IPS-18a (cell line): ENCODE results near the gene ADM.

Source experiments
- H3K27ac ChIP-seq: one replicate; pipeline ENCODE4 v1.5.1; 2013; ENCODE audit warnings: low read length
- H3K27me3 ChIP-seq: one replicate; pipeline ENCODE4 v1.6.1; 2013; ENCODE audit warnings: mild to moderate bottlenecking, low read length; ENCODE audit not compliant: control insufficient read depth, insufficient read depth
- H3K36me3 ChIP-seq: one replicate; pipeline ENCODE4 v1.6.1; 2013; ENCODE audit warnings: low read depth, low read length; ENCODE audit not compliant: control insufficient read depth
- H3K4me1 ChIP-seq: one replicate; pipeline ENCODE4 v1.6.1; 2013; ENCODE audit warnings: low read depth, low read length; ENCODE audit not compliant: control insufficient read depth
- H3K4me3 ChIP-seq: one replicate; pipeline ENCODE4 v1.5.1; 2013; ENCODE audit warnings: low read length
- H3K9ac ChIP-seq: one replicate; pipeline ENCODE4 v1.6.1; 2013; ENCODE audit warnings: mild to moderate bottlenecking, low read length, moderate library complexity
- H3K9me3 ChIP-seq: one replicate; pipeline ENCODE4 v1.6.1; 2013; ENCODE audit warnings: low read depth, low read length; ENCODE audit not compliant: control insufficient read depth

The ADM gene

GRCh38 chr11:10305964-10306918 is 1.4 kb downstream of the ADM start:
- peaks cover 5% of the 10 kb centered on the region for H3K36me3 ChIP-seq
- H3K4me3 ChIP-seq, result peak overlapping the region; percentile 95
- peaks cover 27% of the 10 kb centered on the region for H3K4me1 ChIP-seq
- peak overlapping the region; percentile 78 for H3K9ac ChIP-seq
- H3K9me3 ChIP-seq, result no peaks in the 10 kb centered on the region
- H3K27ac ChIP-seq, result no peak overlapping the region
- H3K27me3 ChIP-seq, result peaks cover 72% of the 10 kb centered on the region

DNA sequence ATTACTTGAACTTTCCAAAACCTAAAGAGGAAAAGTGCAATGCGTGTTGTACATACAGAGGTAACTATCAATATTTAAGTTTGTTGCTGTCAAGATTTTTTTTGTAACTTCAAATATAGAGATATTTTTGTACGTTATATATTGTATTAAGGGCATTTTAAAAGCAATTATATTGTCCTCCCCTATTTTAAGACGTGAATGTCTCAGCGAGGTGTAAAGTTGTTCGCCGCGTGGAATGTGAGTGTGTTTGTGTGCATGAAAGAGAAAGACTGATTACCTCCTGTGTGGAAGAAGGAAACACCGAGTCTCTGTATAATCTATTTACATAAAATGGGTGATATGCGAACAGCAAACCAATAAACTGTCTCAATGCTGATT is 2.1 kb downstream of the ADM start:
- Histone ChIP-seq H3K4me3 (peak overlapping the region; percentile 95), H3K27me3 (peaks cover 64% of the 10 kb centered on the region), H3K36me3 (peaks cover 5% of the 10 kb centered on the region), H3K27ac (no peak overlapping the region), H3K9ac (peak overlapping the region; percentile 78), H3K9me3 (no peaks in the 10 kb centered on the region), H3K4me1 (peaks cover 22% of the 10 kb centered on the region)

- Histone ChIP-seq H3K36me3 (peaks cover 5% of the 10 kb centered on the region), H3K9ac (peak overlapping the region; percentile 78), H3K4me3 (peak overlapping the region; percentile 95), H3K4me1 (peaks cover 22% of the 10 kb centered on the region), H3K27ac (no peak overlapping the region), H3K27me3 (peaks cover 58% of the 10 kb centered on the region), H3K9me3 (no peaks in the 10 kb centered on the region)
These were observed 2.7 kb downstream of the ADM start for GRCh38 chr11:10307400-10308200.

GRCh38 chr11:10308201-10308954 is 3.5 kb downstream of the ADM start:
- H3K4me1 ChIP-seq, result peaks cover 22% of the 10 kb centered on the region
- H3K4me3 ChIP-seq, result peak overlapping the region; percentile 95
- no peaks in the 10 kb centered on the region for H3K9me3 ChIP-seq
- H3K9ac ChIP-seq, result peak overlapping the region; percentile 78
- no peak overlapping the region for H3K27ac ChIP-seq
- H3K27me3 ChIP-seq, result peaks cover 50% of the 10 kb centered on the region
- peaks cover 5% of the 10 kb centered on the region for H3K36me3 ChIP-seq

GRCh38 chr11:10309163-10310093 is 4.6 kb downstream of the ADM start:
- Histone ChIP-seq H3K9ac (no peak overlapping the region), H3K27ac (no peak overlapping the region), H3K9me3 (no peaks in the 10 kb centered on the region), H3K4me3 (peak overlapping the region; percentile 95), H3K27me3 (peaks cover 41% of the 10 kb centered on the region), H3K4me1 (peaks cover 19% of the 10 kb centered on the region), H3K36me3 (peaks cover 5% of the 10 kb centered on the region)

DNA sequence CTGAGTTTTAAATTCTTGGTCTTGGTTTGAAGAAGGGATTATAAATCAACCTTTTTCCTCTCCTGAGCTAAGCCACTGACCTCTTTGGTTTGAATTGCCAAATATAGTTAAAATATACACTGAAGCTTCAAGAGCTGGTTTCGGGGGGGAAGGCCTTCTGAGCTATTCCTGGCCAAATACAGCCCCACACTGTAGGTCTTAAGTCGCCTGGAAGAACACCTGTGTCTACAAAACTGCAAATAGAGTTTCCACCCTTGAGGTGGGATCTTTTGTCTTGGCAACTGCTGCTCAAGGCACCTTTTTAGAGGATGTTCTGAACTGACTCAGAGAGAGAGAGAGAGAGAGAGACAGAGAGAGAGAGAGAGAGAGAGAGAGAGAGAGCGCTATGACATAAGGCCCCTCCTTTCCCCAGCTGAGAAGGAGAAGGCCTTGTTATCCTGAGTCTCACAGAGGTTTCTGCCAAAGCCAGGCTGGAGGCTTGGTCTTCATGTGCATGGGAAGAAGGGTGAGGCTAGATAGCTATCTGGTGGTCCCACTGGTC is 5.5 kb downstream of the ADM start:
- no peaks in the 10 kb centered on the region for H3K9me3 ChIP-seq
- H3K27me3 ChIP-seq, result peaks cover 35% of the 10 kb centered on the region
- H3K36me3 ChIP-seq, result peaks cover 5% of the 10 kb centered on the region
- peaks cover 19% of the 10 kb centered on the region for H3K4me1 ChIP-seq
- H3K27ac ChIP-seq, result no peak overlapping the region
- H3K9ac ChIP-seq, result no peak overlapping the region
- H3K4me3 ChIP-seq, result no peak overlapping the region

DNA sequence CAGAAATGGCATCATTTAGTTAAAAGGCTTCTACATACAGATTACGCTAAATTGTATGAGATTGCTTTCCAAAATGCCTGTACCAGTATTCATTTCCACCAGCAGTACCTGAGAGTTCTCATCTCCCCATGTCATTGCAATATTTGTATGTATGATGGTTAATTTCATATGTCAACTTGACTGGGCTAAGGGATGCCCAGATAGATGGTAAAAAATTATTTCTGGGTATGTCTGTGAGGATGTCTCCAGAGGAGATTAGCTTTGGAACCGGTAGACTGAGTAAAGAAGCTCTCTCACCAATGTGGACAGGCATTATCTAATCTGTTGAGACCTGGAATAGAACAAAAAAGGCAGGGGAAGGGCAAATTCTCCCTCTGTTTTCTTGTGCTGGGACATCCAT is 6.9 kb downstream of the ADM start:
- peaks cover 21% of the 10 kb centered on the region for H3K27me3 ChIP-seq
- no peak overlapping the region for H3K4me3 ChIP-seq
- H3K9me3 ChIP-seq, result no peaks in the 10 kb centered on the region
- H3K36me3 ChIP-seq, result peaks cover 3% of the 10 kb centered on the region
- no peak overlapping the region for H3K9ac ChIP-seq
- H3K4me1 ChIP-seq, result peaks cover 20% of the 10 kb centered on the region
- H3K27ac ChIP-seq, result no peak overlapping the region

DNA sequence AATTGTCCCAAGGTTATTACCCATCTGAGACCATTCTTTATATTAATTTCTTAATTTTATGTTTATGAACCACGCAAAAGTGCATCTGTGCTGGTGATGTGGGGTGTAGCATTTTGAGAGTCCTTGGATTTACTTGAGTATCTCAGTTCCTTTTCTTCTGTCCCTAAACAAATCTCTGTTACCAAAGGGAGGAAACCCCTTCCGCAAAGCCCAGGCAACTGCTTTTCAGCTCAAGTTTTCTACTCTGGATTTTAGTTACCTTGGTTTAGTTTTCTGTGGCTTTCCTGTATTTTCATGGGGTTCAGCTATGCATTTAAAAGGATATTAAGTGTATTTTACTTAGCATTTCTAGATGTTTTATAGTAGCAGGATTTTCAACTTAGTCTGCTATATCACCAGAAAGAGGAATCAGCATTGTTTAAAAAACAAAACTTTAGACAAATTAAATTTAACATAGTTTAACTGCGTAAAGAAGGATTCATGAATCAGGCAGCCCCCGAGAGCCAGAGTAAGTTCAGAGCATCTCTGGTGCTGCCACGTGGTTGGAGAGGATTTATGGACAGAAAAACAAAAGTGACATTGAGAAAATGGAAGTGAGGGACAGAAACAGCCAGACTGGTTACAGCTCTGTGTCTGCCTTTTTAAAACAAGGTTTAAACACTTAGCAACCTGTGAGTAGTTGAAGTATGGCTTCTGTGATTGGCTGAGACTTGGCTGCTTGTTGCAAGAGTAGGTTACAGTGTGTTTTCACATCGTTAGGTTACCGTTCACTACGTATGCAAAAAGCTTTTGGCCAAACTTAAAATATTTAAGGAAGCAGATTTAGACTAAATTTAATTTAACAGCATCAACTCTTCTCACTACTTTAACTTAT is 9.6 kb downstream of the ADM start:
- Histone ChIP-seq H3K4me1 (peaks cover 22% of the 10 kb centered on the region), H3K27me3 (no peaks in the 10 kb centered on the region), H3K27ac (no peak overlapping the region), H3K9ac (no peak overlapping the region), H3K4me3 (no peak overlapping the region), H3K9me3 (no peaks in the 10 kb centered on the region), H3K36me3 (no peaks in the 10 kb centered on the region)

DNA sequence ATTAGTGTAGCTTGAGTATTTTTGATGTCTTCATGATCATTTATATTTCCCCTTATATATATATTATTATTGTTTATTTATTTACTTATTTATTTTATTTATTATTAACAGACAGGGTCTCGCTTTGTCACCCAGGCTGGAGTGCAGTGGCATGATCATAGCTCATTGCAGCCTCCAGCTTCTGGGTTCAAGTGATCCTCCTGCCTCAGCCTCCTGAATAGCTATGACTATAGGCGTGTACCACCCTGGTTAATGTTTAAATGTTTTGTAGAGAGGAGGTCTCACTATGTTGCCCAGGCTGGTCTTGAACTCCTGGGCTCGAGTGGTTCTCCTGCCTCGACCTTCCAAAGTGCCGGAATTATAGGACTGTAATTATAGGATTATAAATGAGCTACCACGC is 10.2 kb downstream of the ADM start:
- Histone ChIP-seq H3K4me3 (no peak overlapping the region), H3K4me1 (peaks cover 19% of the 10 kb centered on the region), H3K9me3 (no peaks in the 10 kb centered on the region), H3K27ac (no peak overlapping the region), H3K27me3 (no peaks in the 10 kb centered on the region), H3K9ac (no peak overlapping the region), H3K36me3 (no peaks in the 10 kb centered on the region)
